HG03103 (cell line): Measurements from ENCODE around the gene SUSD1.
"Not testable (repeated sequence)": the region's sequence is repeated elsewhere in the genome, so short reads cannot be mapped to it uniquely, and the experiment has no call there.

ENCODE experiments used
- ATAC-seq: cut with Tn5 transposase; IDR thresholded peaks from one replicate; pipeline ENCODE4 v1.9.1; 2021; ENCODE audit warnings: low read depth; ENCODE audit not compliant: unreplicated experiment

The SUSD1 gene

DNA sequence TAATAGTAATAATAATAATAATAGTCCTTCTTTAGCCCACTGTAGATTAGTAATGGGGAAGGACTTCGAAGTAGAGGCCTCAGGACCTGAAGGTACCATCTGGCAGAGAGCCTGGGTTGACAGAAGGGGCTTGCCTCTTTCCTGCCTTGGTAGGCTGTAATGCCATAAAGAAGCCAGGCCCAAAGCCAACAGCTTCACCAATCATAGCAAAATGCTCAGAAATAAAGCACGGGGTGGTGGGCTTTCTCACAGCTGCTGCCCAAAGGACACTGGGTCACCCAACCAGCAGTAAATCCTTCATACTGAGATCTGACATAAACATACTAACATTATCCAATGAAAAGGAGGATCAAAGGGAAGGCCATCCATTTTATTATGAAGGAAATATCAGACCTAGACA is 70.7 kb downstream of the SUSD1 start:
- no peak for ATAC-seq

DNA sequence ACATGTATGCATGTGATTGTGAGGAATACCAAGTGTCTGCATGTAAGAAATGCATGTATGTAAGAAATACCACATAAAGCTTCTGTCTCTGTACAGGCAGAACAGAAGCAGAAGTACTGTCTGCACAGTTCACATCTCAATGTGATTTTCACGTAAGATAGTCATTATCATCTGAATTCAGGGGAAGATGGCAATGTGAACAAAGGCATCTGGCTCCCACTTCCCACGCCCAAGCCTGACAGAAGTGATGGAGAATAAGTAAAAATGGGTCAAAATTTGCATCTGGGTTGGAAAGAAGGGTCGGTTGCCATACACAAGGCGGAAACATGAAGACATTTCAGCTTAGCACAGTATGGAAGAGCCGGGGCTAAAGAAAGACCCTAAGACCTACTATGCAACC is 71.7 kb downstream of the SUSD1 start:
- ATAC-seq: no peak

DNA sequence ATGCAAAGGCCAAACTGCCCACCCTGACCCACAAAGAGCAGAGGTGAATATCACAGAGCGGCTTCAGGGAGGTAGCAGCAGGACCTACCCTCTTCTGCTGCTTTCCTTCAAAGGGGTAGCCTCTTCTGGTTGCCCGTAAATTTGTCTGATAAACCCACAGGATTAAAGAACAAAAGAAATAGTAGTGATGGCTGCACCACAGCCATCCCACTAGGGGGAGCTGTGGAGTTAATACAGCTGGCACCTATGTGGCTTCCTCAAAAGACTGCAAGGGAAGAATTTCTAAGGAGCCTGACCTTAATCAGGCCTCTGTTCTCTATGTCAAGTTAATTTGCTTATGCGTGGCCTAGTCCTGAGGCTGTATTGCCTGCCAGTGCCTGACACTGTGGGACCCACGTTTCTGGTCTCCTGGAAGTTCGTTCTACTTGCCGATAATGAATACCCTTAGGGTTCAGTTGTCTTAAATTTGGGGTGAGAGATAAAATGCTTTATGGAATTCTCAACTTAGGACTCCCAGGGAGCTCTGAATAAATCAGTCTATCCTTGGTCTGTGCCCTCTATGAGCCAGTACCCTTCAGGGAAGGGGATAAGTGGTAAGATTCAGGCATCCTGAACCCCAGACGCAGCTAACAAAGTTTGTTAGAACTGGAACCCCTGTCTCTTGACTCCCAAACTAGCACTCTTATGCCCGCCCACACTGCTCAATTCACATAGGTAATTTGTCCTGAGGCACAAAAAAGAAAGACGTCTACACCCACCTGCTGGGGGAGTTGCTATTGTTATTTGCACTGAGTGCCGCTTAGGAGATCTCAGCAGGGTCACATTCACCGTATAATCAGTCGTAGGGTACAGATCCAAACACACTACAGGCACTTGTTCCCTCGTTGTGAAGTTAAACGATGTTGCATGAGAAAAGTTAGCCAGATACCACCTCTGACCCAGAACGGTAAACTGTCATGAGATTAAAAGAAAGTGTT is 77.1 kb downstream of the SUSD1 start:
- ATAC-seq: no peak

GRCh38 chr9:112094948-112095681 is 80.0 kb downstream of the SUSD1 start:
- no peak for ATAC-seq

DNA sequence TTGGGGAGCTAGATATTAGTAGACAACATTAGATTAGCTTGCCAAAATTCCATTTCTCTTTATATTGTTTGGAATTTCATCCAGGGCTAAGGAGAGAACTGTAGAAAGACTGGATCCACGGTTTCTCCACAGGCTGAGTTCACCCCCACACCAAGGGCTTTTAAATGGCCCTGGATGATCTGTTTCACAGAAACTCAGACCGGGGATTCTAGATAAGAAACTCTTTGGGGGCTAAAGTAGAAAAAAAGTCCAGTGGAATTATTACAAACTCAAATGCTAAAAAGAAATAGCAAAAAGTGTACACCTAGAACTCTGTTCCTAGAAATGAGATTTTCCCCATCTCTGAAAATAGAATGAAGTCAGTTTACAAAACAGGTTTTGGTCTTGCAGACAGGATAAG is 80.9 kb downstream of the SUSD1 start:
- ATAC-seq: no peak

- ATAC-seq: no peak
Measured at GRCh38 chr9:112093870-112094216, 81.3 kb downstream of the SUSD1 start.

DNA sequence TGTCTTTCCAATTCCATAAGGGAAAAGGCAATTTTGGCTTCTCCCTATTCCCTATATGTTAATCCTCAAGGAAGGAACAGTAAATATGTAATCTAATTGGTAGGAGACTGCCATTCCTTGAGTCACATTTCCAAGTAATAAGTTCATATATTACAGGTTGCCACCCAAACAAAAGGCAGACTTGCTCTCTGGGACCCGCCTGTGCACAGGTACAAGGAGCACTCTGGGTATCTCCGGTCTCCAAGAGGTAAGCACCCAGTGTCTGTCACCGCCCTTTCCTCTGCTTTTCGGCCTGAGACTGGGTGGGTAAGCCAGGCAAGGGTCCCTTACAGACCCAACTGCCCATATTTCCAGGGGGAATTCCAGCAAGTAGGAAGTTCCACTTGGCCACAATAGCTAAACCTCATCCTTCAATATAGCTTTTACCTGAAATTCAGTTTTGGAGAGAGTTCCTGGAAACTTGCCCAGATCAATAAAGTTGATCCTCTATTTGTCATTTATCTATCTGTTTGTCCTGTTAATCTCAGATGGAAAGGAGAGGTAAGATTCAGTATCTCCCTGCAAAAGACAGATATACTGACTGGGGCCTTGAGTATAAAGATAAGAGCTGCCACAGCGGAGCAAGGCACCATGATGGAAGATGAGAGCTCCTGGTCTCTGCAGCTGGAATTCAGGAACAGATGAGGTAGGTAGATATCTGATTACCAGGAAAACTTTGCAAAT is 81.8 kb downstream of the SUSD1 start:
- ATAC-seq: no peak

- ATAC-seq: no peak
Measured at GRCh38 chr9:112091810-112092209, 83.3 kb downstream of the SUSD1 start.

GRCh38 chr9:112087506-112087905 is 87.6 kb downstream of the SUSD1 start:
- no peak for ATAC-seq

- ATAC-seq: no peak
Measured at GRCh38 chr9:112086627-112087026, 88.5 kb downstream of the SUSD1 start.

DNA sequence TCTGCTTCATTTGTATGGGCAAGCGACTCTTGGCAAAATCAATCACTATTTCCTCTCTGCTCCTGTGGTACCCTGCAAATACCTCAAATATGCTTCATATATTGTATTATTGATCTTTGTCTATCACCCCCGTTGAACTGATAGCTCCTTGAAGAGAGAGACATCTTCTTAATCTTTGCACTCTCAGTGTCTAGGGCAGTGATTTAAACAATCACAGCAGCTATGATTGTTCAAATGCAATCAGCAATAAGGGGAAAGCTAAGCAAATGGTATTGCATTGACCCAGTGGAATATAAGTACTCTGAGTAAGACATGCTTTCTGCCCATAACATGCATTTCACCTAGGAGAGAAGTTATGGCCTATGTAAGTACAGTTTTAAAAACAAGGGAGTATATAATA is 90.2 kb downstream of the SUSD1 start:
- ATAC-seq: no peak

DNA sequence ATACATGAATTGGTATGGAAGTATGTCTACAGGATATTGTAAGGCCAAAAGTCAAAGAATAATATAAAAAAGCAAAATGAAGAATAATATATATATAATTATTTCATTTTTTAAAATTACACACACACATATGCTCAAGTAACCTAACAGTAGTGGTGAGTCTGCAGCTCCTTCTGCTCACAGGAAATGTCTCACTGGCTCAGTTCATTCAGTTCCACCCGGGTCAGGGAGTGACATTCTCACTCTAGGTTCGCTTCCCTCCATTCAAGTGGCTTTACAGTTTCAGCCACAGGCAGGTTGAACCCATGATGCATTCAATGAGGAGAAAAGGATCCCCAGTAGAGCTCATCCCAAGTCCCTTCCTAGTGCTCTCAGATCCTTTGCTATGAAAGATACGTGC is 90.8 kb downstream of the SUSD1 start:
- no peak for ATAC-seq

GRCh38 chr9:112081918-112082729 is 93.0 kb downstream of the SUSD1 start:
- no peak for ATAC-seq

DNA sequence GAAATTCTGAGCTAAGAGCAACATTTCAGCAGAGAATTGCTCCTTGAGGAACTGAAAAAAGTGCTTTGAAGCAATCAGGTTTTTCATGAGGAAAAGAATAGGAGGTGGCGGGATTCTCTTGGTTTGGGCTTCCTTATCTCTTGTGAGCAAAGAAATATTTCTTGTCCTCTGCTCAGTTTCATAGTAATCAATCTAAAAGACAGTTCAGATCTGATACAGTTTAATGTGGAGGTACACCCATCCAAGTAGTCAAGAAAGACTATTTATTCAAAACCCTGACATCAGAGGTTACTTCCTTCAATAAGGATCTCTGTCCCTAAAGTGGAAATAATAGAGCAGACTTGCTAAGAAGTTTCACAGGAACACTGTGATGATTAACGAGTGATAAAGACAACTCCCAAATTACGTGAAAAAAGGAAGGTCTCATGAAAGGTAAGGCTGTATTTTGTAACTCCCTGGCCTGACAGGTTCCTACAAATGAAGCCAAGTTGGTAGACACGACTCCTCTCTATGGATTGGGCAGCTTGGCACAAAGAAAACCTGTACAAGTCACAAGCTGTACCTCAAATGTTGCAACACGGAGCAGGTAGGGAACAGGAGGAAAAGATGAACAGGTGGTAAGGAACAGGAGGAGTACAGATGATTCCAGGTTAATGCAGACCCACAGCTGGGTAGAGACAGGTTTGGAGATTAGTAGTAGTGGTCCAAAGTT is 94.1 kb downstream of the SUSD1 start:
- ATAC-seq: no peak

- peak; percentile 46 for ATAC-seq
Measured at GRCh38 chr9:112078432-112078831, 96.7 kb downstream of the SUSD1 start.

DNA sequence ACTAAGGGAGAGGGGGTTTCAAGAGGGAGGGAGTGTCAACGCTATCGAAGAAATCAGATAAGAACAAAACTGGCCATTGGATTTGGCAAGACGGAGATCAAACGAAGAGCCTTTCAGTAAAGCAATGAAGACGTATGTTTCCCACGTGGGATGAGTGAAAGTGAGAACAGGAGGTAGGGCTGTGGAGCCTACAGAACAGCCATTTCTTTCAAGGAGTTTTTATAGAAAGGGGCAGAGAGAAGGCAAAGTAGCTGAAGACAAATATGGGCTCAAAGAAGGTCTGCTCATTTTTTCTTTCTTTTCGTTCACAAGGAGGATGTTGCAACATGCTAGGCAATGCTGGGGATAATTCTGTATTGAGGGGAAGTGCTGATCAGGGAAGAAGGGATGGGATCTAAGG is 98.3 kb downstream of the SUSD1 start:
- no peak for ATAC-seq

- no peak for ATAC-seq
Measured at GRCh38 chr9:112075009-112075378, 100.1 kb downstream of the SUSD1 start.

DNA sequence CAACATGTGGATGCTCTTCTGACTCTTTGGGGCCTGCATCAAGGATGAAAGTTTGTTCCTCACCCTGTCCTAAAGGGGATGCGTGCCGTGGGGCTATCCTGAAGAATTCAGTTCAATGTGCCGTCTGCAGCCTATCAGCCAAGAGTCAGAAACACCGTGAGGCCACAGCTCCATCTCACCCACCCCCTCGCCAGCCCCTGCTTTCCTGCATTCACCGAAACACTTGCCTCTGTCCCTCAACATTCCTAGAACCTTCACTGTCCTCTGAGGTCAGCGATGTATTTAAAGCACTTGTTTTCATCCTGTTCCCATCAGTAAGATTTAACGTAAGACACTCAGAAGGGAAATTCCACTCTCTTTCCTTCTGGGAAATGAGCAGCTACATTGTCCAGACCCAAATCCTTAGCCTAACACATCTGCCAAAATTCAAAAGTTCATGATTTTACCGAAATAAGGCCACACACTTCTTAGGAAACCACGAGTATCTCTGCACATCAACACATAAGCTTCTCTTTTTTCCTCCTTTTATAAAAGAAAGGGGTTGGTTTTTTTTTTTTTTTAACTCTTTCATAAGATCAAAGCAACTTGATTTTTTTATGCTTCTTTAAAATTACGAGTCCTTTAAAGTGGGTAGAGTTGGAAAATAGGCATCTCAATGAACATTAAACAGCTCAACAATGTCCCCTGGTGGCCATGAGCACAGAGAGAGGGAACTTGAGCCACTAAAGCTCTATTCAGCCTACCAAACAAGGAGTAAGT is 100.7 kb downstream of the SUSD1 start:
- ATAC-seq: no peak

GRCh38 chr9:112073639-112074173 is 101.4 kb downstream of the SUSD1 start:
- ATAC-seq: not testable (repeated sequence)
